ENCODE data around the gene PBX3.
A peak's percentile ranks its signal among the peaks of the same experiment; 100 is the strongest.
"Not testable (repeated sequence)": the region's sequence is repeated elsewhere in the genome, so short reads cannot be mapped to it uniquely, and the experiment has no call there.

PBX3 gene

GRCh38 chr9:125778538-125779219 lies 31.5 kb downstream of the PBX3 start:
- not testable (repeated sequence) for DNase-seq

- not testable (repeated sequence) for DNase-seq
Observed at GRCh38 chr9:125779220-125779565, 32.0 kb downstream of the PBX3 start.

GRCh38 chr9:125782718-125783117 lies 35.5 kb downstream of the PBX3 start:
- no peak for DNase-seq

- DNase-seq: no peak
Observed at GRCh38 chr9:125784286-125785049, 37.3 kb downstream of the PBX3 start.

GRCh38 chr9:125785248-125785751 lies 38.1 kb downstream of the PBX3 start:
- DNase-seq: no peak

GRCh38 chr9:125787715-125788114 lies 40.5 kb downstream of the PBX3 start:
- DNase-seq: no peak

GRCh38 chr9:125789196-125789595 lies 42.0 kb downstream of the PBX3 start:
- DNase-seq: no peak

GRCh38 chr9:125794708-125795107 lies 47.5 kb downstream of the PBX3 start:
- peak; percentile 15 for DNase-seq

GRCh38 chr9:125795970-125796596 lies 48.9 kb downstream of the PBX3 start:
- DNase-seq: no peak

- DNase-seq: no peak
Observed at GRCh38 chr9:125797930-125798329, 50.8 kb downstream of the PBX3 start.

- DNase-seq: no peak
Observed at GRCh38 chr9:125803526-125803925, 56.4 kb downstream of the PBX3 start.

GRCh38 chr9:125805057-125805456 lies 57.9 kb downstream of the PBX3 start:
- no peak for DNase-seq

- DNase-seq: no peak
Observed at GRCh38 chr9:125805586-125805985, 58.4 kb downstream of the PBX3 start.

- no peak for DNase-seq
Observed at GRCh38 chr9:125807079-125807478, 59.9 kb downstream of the PBX3 start.

GRCh38 chr9:125810161-125810560 lies 63.0 kb downstream of the PBX3 start:
- DNase-seq: no peak

- no peak for DNase-seq
Observed at GRCh38 chr9:125811002-125811401, 63.8 kb downstream of the PBX3 start.

GRCh38 chr9:125812403-125812802 lies 65.2 kb downstream of the PBX3 start:
- no peak for DNase-seq

- DNase-seq: no peak
Observed at GRCh38 chr9:125815568-125815967, 68.4 kb downstream of the PBX3 start.

GRCh38 chr9:125816321-125816720 lies 69.1 kb downstream of the PBX3 start:
- no peak for DNase-seq

GRCh38 chr9:125820100-125820804 lies 73.1 kb downstream of the PBX3 start:
- DNase-seq: no peak

- no peak for DNase-seq
Observed at GRCh38 chr9:125821078-125821477, 73.9 kb downstream of the PBX3 start.

GRCh38 chr9:125822160-125822559 lies 75.0 kb downstream of the PBX3 start:
- DNase-seq: no peak

- DNase-seq: no peak
Observed at GRCh38 chr9:125822902-125823301, 75.7 kb downstream of the PBX3 start.

Measured in NCI-H1436 (cell line).